GM04504 (cell line): ENCODE measurements around the gene TGIF2LX.
"Not testable (repeated sequence)": the region's sequence is repeated elsewhere in the genome, so short reads cannot be mapped to it uniquely, and the experiment has no call there.

ENCODE experiments used
- DNase-seq: peaks from one replicate; pipeline ENCODE4 v3.0.0-alpha.2; 2012; ENCODE audit warnings: low read depth

Gene TGIF2LX

DNA sequence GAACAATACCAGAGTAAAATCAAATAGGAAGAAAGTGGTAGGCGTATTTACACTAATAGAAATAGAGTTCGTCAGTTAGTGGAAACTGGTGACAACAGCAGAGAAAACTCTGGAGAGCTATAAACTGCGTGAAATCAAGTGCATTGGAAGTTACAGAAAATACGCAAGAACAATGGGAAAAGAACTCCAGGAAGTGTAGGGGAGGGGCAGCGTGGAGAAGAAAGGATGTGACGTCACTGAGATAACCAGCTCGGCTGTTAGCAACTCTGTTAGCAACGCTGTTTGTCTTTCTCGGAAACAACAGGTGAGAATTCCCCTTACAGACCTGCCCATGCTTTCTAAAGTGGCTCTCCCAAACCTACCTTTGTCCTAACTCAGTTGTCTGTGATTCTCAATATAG lies at the start of gene TGIF2LX:
Gene TGIF2LX, plus strand, starts transcription at position 244 of the 400 bp plus-strand sequence. CDS start 178 bp downstream, outside the sequence.
- not testable (repeated sequence) for DNase-seq

DNA sequence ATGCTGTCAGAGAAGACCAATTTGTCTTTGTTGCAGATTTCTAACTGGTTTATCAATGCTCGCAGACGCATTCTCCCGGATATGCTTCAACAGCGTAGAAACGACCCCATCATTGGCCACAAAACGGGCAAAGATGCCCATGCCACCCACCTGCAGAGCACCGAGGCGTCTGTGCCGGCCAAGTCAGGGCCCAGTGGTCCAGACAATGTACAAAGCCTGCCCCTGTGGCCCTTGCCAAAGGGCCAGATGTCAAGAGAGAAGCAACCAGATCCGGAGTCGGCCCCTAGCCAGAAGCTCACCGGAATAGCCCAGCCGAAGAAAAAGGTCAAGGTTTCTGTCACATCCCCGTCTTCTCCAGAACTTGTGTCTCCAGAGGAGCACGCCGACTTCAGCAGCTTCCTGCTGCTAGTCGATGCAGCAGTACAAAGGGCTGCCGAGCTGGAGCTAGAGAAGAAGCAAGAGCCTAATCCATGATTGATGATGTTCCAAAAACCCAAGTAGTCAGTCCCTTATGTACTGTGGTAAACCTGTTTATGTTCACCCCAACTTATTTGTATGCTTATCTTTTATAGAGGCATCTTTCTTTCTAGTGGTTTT lies 728 bp downstream of the TGIF2LX start:
- not testable (repeated sequence) for DNase-seq

DNA sequence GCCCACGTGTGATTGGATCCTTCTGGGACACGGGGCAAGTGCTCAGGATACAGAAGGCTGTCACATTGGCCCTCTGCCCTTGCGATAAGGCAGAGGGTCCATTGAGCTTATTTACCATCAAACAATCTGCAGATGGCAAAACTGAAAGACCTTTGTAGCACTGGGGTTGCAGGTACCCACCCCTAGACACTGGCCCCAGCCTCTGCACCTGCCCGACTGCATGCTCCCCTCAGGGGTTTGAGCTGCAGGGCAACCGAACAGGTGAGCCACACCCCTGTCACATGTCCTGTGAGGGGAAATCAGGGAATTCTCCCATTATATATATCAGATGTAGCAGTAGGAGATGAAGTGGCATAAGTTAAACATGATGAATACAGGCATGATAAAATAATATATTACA lies 21.4 kb downstream of the TGIF2LX start:
- DNase-seq = not testable (repeated sequence)

DNA sequence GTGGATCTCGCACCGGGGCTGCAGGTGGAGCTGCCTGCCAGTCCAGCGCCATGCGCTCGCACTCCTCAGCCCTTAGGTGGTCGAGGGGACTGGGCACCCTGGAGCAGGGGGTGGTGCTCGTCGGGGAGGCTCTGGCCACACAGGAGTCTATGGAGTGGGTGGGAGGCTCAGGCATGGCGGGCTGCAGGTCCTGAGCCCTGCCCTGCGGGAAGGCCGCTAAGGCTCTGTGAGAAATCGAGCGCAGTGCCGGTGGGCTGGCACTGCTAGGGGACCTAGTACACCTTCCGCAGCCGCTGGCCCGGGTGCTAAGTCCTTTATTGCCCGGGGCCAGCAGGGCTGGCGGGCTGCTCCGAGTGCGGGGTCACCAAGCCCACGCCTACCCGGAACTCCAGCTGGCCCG lies 43.9 kb downstream of the TGIF2LX start:
- DNase-seq = not testable (repeated sequence)
